Activated CD4-positive, alpha-beta T cell treated with anti-CD3 and anti-CD28 coated beads, Interleukin-2, amount 50 U/mL, for 24 hours (primary cell): ENCODE data around the gene HEY2.
A peak's percentile ranks its signal among the peaks of the same experiment; 100 is the strongest.
"Not testable (repeated sequence)": the region's sequence is repeated elsewhere in the genome, so short reads cannot be mapped to it uniquely, and the experiment has no call there.

Experiments
- DNase-seq, 2 donors: peaks; one replicate each; pipeline ENCODE4 v3.0.0-alpha.2; 2020; ENCODE audit warnings: low read depth in 1 of 2, low spot score in 1 of 2

Gene HEY2

DNA sequence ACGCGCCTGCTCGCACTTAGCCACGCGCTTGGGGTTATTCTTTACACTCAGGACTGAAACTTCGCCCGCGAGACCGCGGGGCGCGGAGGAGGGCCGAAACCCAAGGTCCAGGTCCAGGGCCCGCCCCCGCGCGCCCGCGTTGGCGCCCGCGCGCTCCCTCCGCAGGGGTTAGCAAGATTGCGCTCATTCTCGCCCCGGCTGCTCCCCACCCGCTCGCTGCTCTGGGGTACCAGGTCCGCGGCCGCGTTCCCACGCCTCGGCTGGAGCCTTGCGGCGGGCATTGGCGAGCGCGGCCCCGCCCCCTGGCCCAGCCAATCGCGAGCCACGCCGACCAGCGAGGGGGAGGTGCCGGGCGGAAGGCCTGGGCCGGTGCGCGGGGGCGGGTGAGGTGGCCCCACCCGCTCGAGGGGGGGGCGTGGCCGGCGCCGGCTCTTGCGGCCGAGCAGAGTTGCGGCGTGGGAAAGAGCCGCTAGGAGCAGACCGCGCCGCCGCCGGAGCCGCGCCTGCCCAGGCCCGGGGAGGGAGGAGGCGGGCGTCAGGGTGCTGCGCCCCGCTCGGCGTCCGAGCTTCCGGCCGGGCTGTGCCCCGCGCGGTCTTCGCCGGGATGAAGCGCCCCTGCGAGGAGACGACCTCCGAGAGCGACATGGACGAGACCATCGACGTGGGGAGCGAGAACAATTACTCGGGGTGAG, at the start of gene HEY2:
Gene HEY2, plus strand, starts transcription at position 460 of the 692 bp plus-strand sequence. Its CDS starts 145 bp downstream, at position 605.
- peak; percentile 49 to 71 for DNase-seq

DNA sequence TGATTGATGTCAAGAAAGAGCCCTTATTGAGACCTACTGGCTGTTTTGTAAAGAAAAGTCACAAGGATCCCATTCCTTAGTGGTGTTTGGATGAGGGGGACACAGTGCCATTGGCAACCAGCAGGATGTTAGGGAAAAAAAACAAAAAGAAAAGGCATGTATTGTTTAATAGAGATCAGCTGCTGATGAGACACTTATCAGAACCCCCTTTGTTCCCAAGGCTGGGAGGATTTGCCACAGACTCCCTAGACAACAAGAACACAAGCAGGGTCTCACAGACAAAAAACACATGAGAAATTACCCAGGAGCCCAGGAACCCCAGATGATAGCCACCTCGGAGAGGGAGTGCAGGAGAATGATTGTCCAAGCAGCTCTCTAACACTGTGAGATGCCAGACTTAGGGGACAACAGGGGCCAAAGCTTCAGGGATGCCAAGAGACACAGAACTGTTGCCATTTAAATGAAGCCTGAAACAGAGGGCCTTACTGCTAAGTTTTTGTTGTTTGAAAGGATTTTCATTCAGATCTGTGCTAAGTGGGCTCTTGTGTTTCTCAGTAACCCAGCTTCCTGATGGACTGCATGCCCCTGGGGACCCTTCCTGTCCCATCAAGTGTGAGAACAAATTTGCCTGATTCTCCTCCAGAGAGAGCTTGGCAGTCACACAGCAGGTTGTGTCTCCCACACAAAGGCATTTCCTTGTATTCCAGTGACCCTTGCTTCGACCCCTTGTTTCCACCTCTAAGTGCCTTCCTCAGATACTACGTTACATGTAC, 48.7 kb upstream of the HEY2 start:
- no peak for DNase-seq

DNA sequence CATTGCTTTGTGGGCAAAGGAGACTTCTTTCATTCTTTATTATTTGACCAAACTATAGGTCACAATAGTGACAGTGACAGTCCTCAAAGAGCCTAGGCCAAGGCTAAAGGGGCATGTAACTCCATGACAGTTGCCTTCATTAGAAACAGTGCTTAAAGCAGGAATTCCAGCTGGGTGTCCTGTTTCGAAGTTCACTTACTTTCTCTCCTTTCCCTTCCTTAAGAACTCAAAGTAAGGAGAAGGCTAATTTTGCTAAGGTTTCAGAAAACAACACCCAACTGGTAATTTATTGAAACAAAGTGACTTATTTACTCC, 48.1 kb upstream of the HEY2 start:
- DNase-seq: no peak

DNA sequence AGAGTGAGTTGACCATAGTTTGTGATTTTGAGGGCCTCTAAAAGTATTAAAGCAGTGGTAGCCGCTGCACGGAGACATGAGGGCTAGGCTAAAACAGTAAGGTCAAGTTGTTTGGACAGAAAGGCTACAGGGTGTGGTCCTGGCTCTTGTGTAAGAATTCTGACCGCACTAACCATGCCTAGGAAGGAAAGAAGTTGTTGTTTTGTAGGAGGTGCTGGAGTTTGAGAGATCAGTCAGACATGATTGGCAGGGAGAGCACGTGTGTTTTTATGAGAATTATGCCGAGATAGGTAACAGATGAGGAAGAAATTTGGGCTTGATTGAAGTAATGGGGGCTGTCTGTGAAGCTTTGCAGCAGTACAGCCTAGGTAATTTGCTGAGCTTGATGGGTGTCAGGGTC, 45.5 kb upstream of the HEY2 start:
- DNase-seq: not testable (repeated sequence)

DNA sequence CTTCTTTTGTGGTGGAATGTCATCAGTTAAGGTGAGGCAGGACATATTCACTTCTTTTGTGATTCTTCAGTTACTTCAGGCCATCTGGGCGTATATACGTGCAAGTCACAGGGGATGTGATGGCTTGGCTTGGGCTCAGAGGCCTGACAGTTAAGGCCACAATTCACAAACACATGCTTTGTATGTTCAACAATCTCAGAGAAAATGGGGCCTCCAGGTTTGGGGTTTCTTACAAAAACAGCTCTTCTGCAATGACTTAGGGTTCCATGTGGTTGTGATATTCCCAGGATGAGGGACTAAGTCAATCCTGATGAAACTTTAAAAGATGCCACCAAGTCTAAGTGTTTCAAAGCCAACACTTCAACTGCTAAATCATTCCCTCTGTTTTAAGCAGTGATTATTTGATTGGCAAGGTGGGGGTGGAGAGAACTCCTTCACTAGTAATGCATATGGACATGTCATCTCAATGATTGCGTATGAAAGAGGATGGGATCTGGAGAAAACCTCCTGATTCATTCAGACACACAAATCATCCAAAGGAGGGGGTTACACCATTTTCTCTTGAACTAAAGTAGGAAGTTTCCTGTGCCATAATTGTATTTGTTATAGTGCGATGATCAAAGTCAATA, 41.7 kb upstream of the HEY2 start:
- DNase-seq: no peak

DNA sequence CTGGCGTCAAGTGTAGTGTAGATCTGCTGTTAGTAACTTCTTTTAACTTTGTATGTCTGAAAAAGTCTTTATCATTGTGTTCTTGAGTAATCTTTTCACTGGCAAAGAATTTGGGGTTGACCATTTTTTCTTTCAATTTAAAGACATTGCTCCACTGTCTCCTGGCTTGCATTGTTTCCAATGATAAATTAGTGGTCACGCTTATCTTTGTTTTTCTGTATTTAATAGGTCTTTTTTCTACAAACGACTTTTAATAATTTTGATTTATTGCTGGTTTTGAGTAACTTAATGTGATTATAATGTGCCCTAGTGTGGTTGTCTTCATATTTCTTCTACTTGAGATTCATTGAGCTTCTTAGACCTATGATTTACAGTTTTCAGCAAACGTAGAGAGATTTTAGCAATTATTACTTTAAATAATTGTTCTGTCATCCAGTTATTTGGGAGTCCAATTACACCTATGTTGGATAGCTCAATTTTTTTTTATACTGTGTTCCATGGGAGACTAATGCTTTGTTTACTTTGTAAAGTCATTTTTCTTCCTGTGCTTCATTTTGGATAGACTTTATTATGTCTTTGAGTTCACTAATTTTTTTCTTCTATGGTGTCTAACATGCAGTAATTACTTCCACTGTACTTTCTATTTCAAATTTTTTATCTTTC, 38.3 kb upstream of the HEY2 start:
- DNase-seq: no peak

DNA sequence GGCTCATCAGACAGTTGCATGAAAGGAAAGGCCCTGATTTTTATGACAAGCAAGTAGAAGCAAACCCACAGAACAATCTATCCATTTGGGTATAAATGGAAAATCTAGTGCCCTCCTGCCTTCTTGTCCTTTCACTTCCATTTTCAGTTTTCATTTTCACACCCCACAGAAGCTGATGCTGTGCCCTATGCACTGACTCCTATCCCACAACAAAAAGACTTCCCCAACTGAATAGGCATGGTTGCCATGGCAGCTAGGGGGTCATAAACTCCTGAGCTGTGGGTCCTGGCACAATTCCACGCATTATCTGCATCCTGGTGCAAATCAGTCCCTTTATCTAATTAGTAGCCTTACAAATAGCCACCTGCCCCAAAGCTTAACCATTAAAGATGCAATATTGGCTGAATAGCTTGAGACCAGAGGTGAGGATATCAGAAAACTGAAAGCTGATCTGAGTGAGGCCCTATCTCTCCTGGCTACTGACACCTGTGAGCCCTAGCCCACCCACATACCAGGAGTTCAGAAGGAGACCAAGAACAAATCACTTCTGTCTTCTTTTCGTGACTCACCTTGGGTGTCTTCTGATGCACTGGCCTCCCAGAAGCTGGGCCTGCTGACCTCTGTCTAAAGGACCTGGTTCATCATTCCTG, 34.9 kb upstream of the HEY2 start:
- no peak for DNase-seq

DNA sequence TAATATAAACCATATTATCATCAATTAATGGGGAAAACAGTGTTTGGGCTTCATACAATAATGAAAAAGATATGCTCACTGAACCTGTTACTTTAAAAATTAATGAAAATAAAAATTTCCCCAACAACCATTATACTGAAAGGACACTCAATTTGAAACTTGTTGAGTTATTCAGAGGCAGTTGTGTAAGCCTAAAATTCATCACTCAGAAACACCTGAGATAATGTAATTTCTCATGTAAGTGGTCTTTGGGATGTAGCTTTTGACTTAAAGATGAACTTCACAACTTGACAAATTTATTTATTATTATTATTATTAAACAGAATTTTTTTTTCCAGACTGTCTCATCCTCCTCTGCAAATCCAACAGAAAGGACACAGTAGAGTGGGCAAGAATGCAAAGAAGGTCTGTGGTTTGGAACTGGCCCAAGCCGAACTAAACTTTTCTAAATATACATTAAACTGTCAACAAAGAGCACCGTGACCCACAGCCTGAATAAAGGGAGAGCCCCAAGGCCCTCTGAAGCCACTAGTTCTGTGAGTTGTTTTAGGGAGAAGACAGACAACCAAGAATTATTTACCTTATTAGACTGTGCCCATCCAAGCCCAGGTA, 32.2 kb upstream of the HEY2 start:
- no peak for DNase-seq

DNA sequence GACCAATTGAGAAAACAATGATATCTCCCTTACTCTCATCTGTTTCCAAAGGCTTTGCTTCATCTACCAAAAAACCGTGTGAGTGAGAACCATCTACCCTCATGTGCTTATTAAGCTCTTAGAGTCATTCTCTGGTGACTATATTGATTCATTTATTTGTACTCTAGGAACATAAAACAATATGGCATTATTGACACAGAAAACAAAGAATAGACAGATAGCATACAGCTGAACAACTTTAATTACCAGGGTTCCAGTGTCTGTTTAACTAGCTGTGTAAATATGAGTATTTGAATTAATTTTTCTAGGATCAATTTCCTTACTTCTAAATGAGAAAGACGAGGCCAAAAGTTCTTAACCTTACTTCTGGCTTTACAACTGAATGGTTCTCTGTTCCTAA, 31.3 kb upstream of the HEY2 start:
- DNase-seq: no peak

DNA sequence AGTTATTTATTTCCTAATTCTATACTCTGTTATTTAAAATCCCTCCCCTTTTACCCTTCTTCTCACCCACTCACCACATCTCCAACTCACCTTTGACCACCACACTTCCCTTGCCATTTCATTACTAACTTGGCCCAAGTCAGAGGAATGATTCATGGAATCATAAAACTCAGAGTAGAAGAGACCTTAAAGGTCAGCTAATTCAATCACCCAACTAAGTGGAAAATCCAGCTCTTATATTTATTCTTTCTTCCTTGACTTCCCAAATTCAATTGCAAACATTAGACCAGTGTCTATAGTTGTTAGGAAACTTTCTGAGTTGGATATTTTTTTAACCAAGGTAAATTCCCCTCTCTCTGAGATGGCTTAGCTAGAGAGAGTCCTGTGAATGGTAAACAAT, 26.5 kb upstream of the HEY2 start:
- no peak for DNase-seq

DNA sequence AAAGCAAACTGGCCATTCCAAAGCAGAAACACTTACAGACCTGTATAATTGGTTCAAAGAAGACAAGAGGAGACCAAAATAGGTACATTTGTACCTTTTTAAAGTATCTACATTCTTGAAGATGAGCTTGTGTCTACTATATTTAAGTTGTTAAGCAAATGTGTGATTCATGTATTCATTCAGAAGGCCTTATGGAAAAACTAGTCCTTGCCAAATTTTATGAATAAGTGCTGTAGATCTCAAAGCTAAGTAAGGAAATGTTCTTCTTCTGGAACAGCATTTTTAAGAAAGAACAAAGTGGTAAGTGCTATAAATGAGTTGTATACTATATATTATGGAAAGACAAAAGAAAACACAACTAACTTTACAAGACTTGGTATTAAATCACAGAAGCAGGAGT, 22.2 kb upstream of the HEY2 start:
- no peak for DNase-seq

DNA sequence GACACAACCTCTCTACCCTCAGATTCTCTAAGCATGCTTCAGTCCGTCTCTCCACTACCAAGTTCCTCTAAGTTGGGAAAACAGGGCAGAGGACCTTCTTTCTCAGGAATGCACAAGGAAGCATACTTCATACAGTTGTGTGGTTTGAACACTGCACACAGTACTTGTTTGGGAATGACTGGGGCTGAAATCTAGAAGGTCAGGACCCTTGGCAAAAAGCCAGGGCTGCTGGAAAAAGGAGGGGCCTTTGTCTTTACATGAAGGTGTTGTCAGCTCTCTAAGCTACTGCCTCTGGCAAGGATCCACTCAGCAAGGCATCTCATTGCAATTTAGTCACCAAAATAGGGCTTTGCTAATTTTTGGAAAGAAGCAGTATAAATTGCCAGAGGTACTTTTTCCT, 20.7 kb upstream of the HEY2 start:
- no peak for DNase-seq

DNA sequence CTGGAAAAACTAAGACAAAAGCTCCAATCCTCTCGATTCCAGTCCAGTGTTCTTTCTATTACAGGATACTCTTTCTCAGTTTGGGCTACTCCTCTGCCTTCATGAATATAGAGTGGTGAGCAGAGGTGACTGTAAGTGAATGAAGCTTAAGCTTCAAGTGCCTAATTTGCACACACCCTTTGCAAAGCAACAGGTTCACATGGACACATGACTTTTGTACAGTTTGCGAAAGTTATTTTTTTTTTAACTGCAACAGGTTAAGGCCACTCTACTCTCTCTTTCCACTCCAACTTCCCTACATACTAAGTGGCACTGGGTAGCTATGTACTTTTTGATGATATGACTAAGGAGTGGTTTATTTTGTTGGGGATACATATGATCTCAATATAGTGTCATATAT, 19.4 kb upstream of the HEY2 start:
- DNase-seq: no peak

DNA sequence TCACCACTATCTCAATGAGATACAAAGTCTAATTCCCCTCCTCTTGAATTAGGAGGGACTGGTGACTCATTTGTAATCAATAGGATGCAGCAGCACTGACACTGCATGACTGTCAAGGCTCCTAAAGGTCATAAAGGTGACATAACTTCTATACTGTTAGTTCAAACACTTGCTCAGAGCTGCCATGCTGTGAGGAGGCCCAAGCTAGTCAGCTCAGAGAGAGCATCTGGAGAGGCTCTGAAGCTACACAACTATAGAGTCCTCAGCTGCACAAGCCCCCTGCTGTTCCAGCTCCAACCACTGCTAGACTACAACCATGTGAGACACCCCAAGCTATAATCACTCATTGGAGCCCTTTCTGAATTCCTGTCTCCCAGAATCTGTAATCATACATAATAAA, 17.0 kb upstream of the HEY2 start:
- no peak for DNase-seq

DNA sequence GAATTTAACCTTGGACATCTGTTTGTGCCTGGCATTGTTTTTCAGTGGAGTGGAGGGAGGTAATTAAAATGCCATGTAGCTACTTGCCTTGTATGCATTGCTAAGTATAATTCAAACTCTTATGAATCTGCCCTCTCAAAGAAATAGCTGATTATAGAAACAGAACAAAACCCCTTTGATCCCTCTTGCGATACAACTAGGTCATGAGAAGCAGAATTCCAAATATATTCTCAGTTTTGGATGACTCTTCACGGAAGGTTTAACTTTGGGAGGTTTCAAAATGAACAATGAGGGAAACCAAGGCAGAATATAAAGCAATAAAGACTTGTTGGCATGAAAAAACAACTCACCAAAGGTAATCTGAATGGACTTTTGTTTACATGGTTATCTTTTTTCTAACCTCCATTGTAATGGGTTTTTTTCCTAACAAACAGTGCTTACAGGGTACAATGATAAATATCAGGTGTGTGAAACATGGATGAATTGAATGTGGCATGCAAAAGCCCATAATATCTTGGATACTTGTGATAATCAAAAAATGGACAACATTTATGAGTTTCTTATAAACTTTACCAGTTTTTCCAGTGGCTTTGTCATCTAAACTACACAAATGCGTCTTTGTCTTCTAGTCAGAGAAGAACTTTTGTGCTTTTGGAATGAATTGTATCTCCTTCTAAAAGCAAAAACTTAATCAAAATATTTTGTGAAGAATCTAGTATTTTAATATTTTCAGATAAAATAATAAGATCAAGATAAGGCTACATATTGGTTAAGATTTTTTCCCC, 15.7 kb upstream of the HEY2 start:
- DNase-seq: no peak

DNA sequence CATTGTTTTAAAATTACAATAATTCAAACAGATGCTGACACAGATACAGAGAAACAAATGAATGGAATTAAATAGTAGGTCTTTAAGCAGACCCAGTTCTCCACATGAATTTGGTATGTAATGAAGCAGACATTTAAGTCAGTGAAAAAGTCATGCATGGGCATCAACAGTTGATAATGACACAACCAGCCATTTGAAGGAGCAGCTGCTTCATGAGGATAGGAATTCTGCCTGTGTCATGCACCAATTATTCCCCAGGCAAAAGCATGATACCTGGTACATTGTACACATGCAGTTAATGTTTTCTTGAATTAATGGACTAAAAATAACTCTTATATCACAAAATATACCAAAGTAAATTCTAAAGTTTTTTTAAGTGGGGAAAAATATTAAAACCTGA, 11.2 kb upstream of the HEY2 start:
- DNase-seq: no peak

DNA sequence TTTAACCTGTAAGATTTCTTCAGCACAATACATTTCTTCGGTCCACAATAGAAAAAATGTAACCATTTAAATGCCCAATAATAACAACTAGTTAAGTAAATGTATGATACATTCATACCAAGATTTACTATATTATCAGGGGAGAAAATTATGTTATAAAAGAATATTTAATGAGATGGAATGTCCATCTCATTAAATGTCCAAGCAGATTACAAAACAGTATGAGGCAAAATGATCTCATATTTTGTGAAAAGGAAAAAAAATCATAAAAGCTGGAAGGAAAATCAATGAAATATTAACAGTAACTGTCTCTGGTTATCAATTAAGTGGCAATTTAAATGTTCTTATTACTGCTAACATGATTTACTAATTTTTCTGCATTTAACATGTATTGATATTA, 10.1 kb upstream of the HEY2 start:
- no peak for DNase-seq

DNA sequence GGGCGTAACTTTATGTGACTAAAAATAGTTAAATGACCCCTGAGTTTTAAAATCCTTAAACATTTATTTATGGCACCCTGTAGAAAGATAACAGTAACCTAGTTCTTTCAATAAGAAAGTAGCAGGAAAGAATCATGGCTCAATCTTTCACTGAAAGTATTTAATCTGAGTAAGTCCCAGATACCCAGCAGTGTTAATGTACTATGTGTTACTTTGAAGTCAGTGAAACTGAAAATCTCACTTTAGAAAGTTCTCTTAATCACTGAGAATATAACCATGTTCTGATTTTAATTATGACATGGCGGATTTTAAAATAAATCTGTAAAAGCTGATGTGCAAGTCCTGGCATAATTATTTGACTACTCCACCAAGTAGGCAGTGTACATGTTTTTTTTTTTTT, 8.1 kb upstream of the HEY2 start:
- no peak for DNase-seq

DNA sequence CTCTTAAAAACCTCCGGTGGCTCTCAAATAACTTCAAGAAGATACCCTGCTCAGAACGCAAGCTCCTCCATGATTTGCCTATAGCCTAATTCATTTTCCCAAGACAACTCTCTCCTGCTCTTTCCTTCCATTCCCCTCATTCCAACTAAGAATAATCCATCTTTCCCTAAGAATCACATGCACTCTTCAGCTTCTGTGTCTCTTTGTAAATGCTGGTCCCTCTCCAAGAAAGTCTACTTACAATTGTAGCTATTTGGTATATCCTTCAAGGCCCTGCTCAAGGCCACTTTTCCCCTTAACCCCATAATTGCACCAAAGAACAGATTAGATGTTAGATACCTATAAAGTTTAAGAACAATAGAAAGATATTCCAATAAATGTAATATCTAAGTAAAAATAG, 7.4 kb upstream of the HEY2 start:
- DNase-seq: no peak

DNA sequence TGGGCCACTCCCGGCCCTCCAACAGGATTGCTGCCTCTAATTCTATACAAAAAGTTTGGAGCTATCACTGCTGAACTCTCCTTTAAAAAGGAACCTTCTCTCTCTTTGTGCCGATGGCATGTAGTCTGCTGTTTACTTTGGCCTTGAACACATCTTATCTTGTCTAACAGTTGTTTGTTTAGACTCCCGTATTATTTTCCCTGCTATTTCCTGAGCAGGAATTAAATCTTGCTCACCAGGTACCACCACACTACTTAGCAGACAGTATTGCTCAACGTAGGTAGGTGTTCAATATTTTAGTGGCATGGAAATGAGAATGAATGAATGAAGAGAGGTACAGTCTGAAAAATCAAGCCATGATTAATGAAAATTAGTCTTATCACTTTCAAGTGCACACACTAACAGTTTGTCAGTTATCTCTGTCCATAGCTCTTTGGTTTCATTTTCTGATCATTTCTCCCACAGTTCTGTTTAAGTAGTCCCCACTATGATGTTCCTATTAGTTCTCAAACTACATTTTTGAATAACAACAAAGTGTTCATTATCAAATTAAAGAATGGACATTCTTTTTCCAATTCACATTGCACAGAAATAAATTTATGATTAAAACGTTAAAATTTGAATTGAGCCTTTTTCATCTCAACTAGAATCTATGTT, 6.8 kb upstream of the HEY2 start:
- DNase-seq: no peak
